Trophoblast cell (in vitro differentiated cells and primary cell): Measurements from ENCODE around the gene GRSF1.
"Not testable (repeated sequence)": the region's sequence is repeated elsewhere in the genome, so short reads cannot be mapped to it uniquely, and the experiment has no call there.

ENCODE experiments used
- DNase-seq, 2 donors: peaks; one replicate each; pipeline ENCODE4 v3.0.0-alpha.2; 2016
- H2AFZ ChIP-seq: 2 replicates; pipeline ENCODE4 v1.6.1; 2013; ENCODE audit warnings: low read length, moderate library complexity, mild to moderate bottlenecking; ENCODE audit not compliant: insufficient read depth, poor library complexity
- H2AK5ac ChIP-seq: 2 replicates; pipeline ENCODE4 v1.6.1; 2013; ENCODE audit warnings: mild to moderate bottlenecking, low read length
- H2BK120ac ChIP-seq: 2 replicates; pipeline ENCODE4 v1.6.1; 2013; ENCODE audit warnings: low read length, mild to moderate bottlenecking, moderate library complexity; ENCODE audit not compliant: insufficient read depth, poor library complexity
- H2BK12ac ChIP-seq: 2 replicates; pipeline ENCODE4 v1.6.1; 2013; ENCODE audit warnings: mild to moderate bottlenecking, low read length, moderate library complexity
- H2BK5ac ChIP-seq: 2 replicates; pipeline ENCODE4 v1.6.1; 2013; ENCODE audit warnings: low read length, low read depth, moderate library complexity, mild to moderate bottlenecking; ENCODE audit not compliant: poor library complexity
- H3K14ac ChIP-seq: 2 replicates; pipeline ENCODE4 v1.6.1; 2013; ENCODE audit warnings: mild to moderate bottlenecking, low read length
- H3K18ac ChIP-seq: 2 replicates; pipeline ENCODE4 v1.6.1; 2013; ENCODE audit warnings: mild to moderate bottlenecking, low read length
- H3K23ac ChIP-seq: 2 replicates; pipeline ENCODE4 v1.6.1; 2013; ENCODE audit warnings: low read length
- H3K27ac ChIP-seq: 2 replicates; pipeline ENCODE4 v1.5.1; 2013; ENCODE audit warnings: low read depth, mild to moderate bottlenecking, inconsistent platforms, low read length, moderate library complexity
- H3K27me3 ChIP-seq: 2 replicates; pipeline ENCODE4 v1.6.1; 2013; ENCODE audit warnings: inconsistent platforms, mild to moderate bottlenecking, low read length, moderate library complexity; ENCODE audit not compliant: insufficient read depth
- H3K36me3 ChIP-seq, 2 experiments: 1 replicate in 1 of 2; 2 replicates in 1 of 2; pipeline ENCODE4 v1.6.1; 2013; ENCODE audit warnings: low read length in 2 of 2, mild to moderate bottlenecking in 2 of 2, moderate library complexity in 1 of 2; ENCODE audit not compliant: insufficient read depth in 2 of 2, control insufficient read depth in 1 of 2
- H3K4ac ChIP-seq: 2 replicates; pipeline ENCODE4 v1.6.1; 2013; ENCODE audit warnings: low read depth, mild to moderate bottlenecking, low read length, moderate library complexity
- H3K4me1 ChIP-seq, 2 experiments: 1 replicate in 1 of 2; 2 replicates in 1 of 2; pipeline ENCODE4 v1.6.1; 2013; ENCODE audit warnings: low read length in 2 of 2, mild to moderate bottlenecking in 2 of 2, moderate library complexity in 1 of 2; ENCODE audit not compliant: insufficient read depth in 2 of 2, control insufficient read depth in 1 of 2
- H3K4me2 ChIP-seq: 2 replicates; pipeline ENCODE4 v1.6.1; 2013; ENCODE audit warnings: inconsistent platforms, mild to moderate bottlenecking, low read length, moderate library complexity
- H3K4me3 ChIP-seq: 2 replicates; pipeline ENCODE4 v1.5.1; 2013; ENCODE audit warnings: mild to moderate bottlenecking, low read depth, low read length, inconsistent platforms
- H3K79me1 ChIP-seq: one replicate; pipeline ENCODE4 v1.6.1; 2013; ENCODE audit warnings: low read length
- H3K79me2 ChIP-seq: 2 replicates; pipeline ENCODE4 v1.6.1; 2013; ENCODE audit warnings: low read length, mild to moderate bottlenecking; ENCODE audit not compliant: control insufficient read depth, insufficient read depth, poor library complexity
- H3K9ac ChIP-seq: 2 replicates; pipeline ENCODE4 v1.6.1; 2013; ENCODE audit warnings: mild to moderate bottlenecking, low read length
- H3K9me3 ChIP-seq: 2 replicates; pipeline ENCODE4 v1.6.1; 2013; ENCODE audit warnings: low read depth, mild to moderate bottlenecking, control low read depth, inconsistent platforms, low read length; ENCODE audit not compliant: insufficient read depth
- H4K12ac ChIP-seq: 2 replicates; pipeline ENCODE4 v1.6.1; 2013; ENCODE audit warnings: low read depth, mild to moderate bottlenecking, low read length, moderate library complexity
- H4K8ac ChIP-seq: 2 replicates; pipeline ENCODE4 v1.6.1; 2013; ENCODE audit warnings: low read depth, mild to moderate bottlenecking, low read length, moderate library complexity
- H4K91ac ChIP-seq: one replicate; pipeline ENCODE4 v1.6.1; 2013; ENCODE audit warnings: low read depth, mild to moderate bottlenecking, low read length, moderate library complexity
- WGBS: extraction: QIAGEN DNeasy Blood & Tissue Kit; methylation state at CpG from one replicate; pipeline ENCODE4 v1.1.7; 2013; ENCODE audit warnings: missing lambda C conversion rate; ENCODE audit not compliant: insufficient read length, insufficient coverage; ENCODE audit errors: extremely low coverage; 5-methylcytosine and 5-hydroxymethylcytosine counted together

GRSF1 gene

GRCh38 chr4:70840631-70841030 is 941 bp upstream of the GRSF1 start:
- H3K18ac ChIP-seq: not testable (repeated sequence)
- WGBS: no CpG with 5 or more reads among the region's 16 CpGs

GRCh38 chr4:70840137-70840536 is 447 bp upstream of the GRSF1 start:
- H3K4me1 ChIP-seq, H4K8ac ChIP-seq, H2AK5ac ChIP-seq, H3K27me3 ChIP-seq, H2BK120ac ChIP-seq, H2BK12ac ChIP-seq, H3K27ac ChIP-seq, H3K36me3 ChIP-seq, H2BK5ac ChIP-seq, H3K9ac ChIP-seq, H4K91ac ChIP-seq, H2AFZ ChIP-seq, H4K12ac ChIP-seq, H3K4ac ChIP-seq, H3K23ac ChIP-seq, H3K18ac ChIP-seq, H3K9me3 ChIP-seq, H3K4me3 ChIP-seq, H3K14ac ChIP-seq, H3K4me2 ChIP-seq: not testable (repeated sequence)
- H3K79me1 ChIP-seq: peaks cover 10% of the 10 kb centered on the region
- WGBS: no CpG with 5 or more reads among the region's 20 CpGs
- DNase-seq: peak; percentile 25 to 59
- H3K79me2 ChIP-seq: peaks cover 24% of the 10 kb centered on the region

More at GRCh38 chr4:70840631-70841030, 941 bp upstream of the GRSF1 start:
- H3K27me3 ChIP-seq, H2AK5ac ChIP-seq, H4K8ac ChIP-seq, H3K4me3 ChIP-seq, H3K9ac ChIP-seq, DNase-seq, H3K23ac ChIP-seq, H3K14ac ChIP-seq, H3K9me3 ChIP-seq, H4K91ac ChIP-seq, H3K4me1 ChIP-seq, H3K4ac ChIP-seq, H3K36me3 ChIP-seq, H3K4me2 ChIP-seq, H3K27ac ChIP-seq, H2BK12ac ChIP-seq, H2BK120ac ChIP-seq, H2AFZ ChIP-seq, H4K12ac ChIP-seq, H2BK5ac ChIP-seq: not testable (repeated sequence)
- Histone ChIP-seq H3K79me2 (peaks cover 23% of the 10 kb centered on the region), H3K79me1 (peaks cover 10% of the 10 kb centered on the region)

- Histone ChIP-seq H2AFZ (peak overlapping the region; percentile 38), H3K9me3 (no peaks in the 10 kb centered on the region), H3K4me3 (peak overlapping the region; percentile 95), H2BK5ac (peak overlapping the region; percentile 81), H3K79me1 (peaks cover 10% of the 10 kb centered on the region), H3K14ac (peak overlapping the region; percentile 92), H3K27ac (peak overlapping the region; percentile 52), H4K8ac (peak overlapping the region; percentile 81), H2BK12ac (no peak overlapping the region), H3K18ac (peak overlapping the region; percentile 13), H3K4me2 (peak overlapping the region; percentile 79), H4K12ac (peak overlapping the region; percentile 95), H2BK120ac (peak overlapping the region; percentile 70), H3K36me3 (peaks cover 11 to 12% of the 10 kb centered on the region in 2 experiments), H3K23ac (no peak overlapping the region), H4K91ac (peak overlapping the region; percentile 93), H2AK5ac (no peak overlapping the region), H3K79me2 (peaks cover 24% of the 10 kb centered on the region), H3K4me1 (peaks cover 2 to 3% of the 10 kb centered on the region in 2 experiments), H3K9ac (peak overlapping the region; percentile 98), H3K27me3 (no peaks in the 10 kb centered on the region), H3K4ac (peak overlapping the region; percentile 80)
- WGBS: no CpG with 5 or more reads among the region's 80 CpGs
- peak; percentile 33 to 66 for DNase-seq
Observed at GRCh38 chr4:70838666-70839588, 763 bp downstream of the GRSF1 start.

- peak in 1 of 2 donors; percentile 20 for DNase-seq
- Histone ChIP-seq H3K4me3 (peak overlapping the region; percentile 95), H3K23ac (no peak overlapping the region), H3K79me1 (peaks cover 10% of the 10 kb centered on the region), H3K27ac (no peak overlapping the region), H4K12ac (no peak overlapping the region), H4K91ac (no peak overlapping the region), H2BK5ac (no peak overlapping the region), H3K4ac (peak overlapping the region; percentile 36), H2AFZ (no peak overlapping the region), H3K27me3 (no peaks in the 10 kb centered on the region), H3K18ac (no peak overlapping the region), H3K36me3 (peaks cover 11 to 12% of the 10 kb centered on the region in 2 experiments), H3K4me2 (peak overlapping the region; percentile 79), H3K9me3 (no peaks in the 10 kb centered on the region), H2BK12ac (no peak overlapping the region), H2AK5ac (no peak overlapping the region), H4K8ac (no peak overlapping the region), H3K9ac (peak overlapping the region; percentile 20), H3K79me2 (peaks cover 24% of the 10 kb centered on the region), H3K14ac (no peak overlapping the region), H2BK120ac (no peak overlapping the region), H3K4me1 (peaks cover 2 to 3% of the 10 kb centered on the region in 2 experiments)
- no CpG with 5 or more reads among the region's 4 CpGs for WGBS
Observed at GRCh38 chr4:70838204-70838603, 1.5 kb downstream of the GRSF1 start.
